ENCODE measurements around the gene WSCD2.
A peak's percentile ranks its signal among the peaks of the same experiment; 100 is the strongest.

GRCh38 chr12:108112832-108113556, 16.1 kb upstream of the WSCD2 start:
- TF ChIP-seq, protein P1, sequence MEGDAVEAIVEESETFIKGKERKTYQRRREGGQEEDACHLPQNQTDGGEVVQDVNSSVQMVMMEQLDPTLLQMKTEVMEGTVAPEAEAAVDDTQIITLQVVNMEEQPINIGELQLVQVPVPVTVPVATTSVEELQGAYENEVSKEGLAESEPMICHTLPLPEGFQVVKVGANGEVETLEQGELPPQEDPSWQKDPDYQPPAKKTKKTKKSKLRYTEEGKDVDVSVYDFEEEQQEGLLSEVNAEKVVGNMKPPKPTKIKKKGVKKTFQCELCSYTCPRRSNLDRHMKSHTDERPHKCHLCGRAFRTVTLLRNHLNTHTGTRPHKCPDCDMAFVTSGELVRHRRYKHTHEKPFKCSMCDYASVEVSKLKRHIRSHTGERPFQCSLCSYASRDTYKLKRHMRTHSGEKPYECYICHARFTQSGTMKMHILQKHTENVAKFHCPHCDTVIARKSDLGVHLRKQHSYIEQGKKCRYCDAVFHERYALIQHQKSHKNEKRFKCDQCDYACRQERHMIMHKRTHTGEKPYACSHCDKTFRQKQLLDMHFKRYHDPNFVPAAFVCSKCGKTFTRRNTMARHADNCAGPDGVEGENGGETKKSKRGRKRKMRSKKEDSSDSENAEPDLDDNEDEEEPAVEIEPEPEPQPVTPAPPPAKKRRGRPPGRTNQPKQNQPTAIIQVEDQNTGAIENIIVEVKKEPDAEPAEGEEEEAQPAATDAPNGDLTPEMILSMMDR (IDR thresholded peaks at IDR 0.05), result peak in 1 of 3 donors; percentile 18
- no peak for TF ChIP-seq POLR2A (IDR thresholded peaks at IDR 0.05)

All from breast epithelium (tissue), 3 donors.